ENCODE data around the gene PPP1R13B.

Gene PPP1R13B

DNA sequence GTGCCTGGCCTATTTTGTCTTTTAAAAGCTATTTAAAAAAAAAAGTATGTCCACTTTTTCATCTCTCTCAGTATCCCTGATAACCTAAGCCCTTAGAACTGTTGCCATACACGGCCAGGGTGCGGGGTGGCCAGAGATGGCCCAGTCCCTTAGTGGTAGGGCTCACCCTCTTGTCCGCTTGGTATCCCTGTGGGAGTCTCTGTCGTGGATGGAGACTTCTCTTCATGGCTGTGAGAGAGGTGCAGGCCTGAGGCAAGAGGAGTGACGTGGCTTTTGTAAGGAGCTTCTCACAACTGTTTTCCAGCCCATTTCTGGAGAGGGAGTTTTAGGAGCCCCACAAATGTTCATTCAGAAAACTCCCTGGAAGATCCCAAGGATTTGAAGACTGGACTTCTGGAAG is 158.9 kb downstream of the PPP1R13B start:
- H3K27me3 ChIP-seq (ENCODE audit: insufficient read depth, insufficient read length), result no peaks in the 10 kb centered on the region
- H3K9me3 ChIP-seq (ENCODE audit: insufficient read depth, low read length), result no peaks in the 10 kb centered on the region
- TF ChIP-seq SUZ12 (IDR thresholded peaks at IDR 0.05; ENCODE audit: extremely low read depth, insufficient read depth, insufficient read length) (no peak), ZNF274 (IDR thresholded peaks at IDR 0.05; ENCODE audit: low read depth, low read length) (no peak), YY1 (IDR thresholded peaks at IDR 0.05; ENCODE audit: insufficient read depth, insufficient read length) (no peak)
- H3K36me3 ChIP-seq (ENCODE audit: insufficient read depth, insufficient read length, low read length), result peaks cover 72% of the 10 kb centered on the region
- no peak overlapping the region for H3K9ac ChIP-seq (ENCODE audit: insufficient read length, low read depth)
- H3K4me1 ChIP-seq (ENCODE audit: insufficient read depth, insufficient read length), result peaks cover 4% of the 10 kb centered on the region
- DNase-seq (ENCODE audit: low read depth, low spot score), result no peak
- H3K4me3 ChIP-seq (ENCODE audit: insufficient read length, low read depth), result no peak overlapping the region

DNA sequence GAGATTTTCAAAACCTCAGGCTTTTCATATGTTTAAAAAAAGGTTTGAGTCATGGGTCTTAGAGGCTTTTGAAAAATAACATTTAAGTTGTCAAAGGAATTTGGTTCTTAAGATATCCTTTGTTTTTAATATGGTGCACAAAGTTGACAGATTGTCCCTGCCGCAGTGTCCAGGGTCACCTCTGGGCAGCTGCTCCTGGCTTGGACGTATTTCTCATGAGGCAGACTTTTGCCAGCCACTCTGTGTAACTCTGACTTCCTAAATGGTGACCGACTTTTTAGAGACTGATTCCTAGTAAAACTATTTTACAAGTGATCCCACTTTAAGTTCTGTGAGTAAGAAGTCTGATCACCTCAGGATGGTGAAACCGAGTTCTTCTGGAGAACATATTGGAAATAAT is 159.7 kb downstream of the PPP1R13B start:
- no peak for DNase-seq (ENCODE audit: low read depth, low spot score)
- Histone ChIP-seq H3K27me3 (ENCODE audit: insufficient read depth, insufficient read length) (no peaks in the 10 kb centered on the region), H3K4me1 (ENCODE audit: insufficient read depth, insufficient read length) (peaks cover 4% of the 10 kb centered on the region), H3K9ac (ENCODE audit: insufficient read length, low read depth) (no peak overlapping the region), H3K9me3 (ENCODE audit: insufficient read depth, low read length) (no peaks in the 10 kb centered on the region), H3K4me3 (ENCODE audit: insufficient read length, low read depth) (no peak overlapping the region), H3K36me3 (ENCODE audit: insufficient read depth, insufficient read length, low read length) (peaks cover 72% of the 10 kb centered on the region)
- TF ChIP-seq ZNF274 (IDR thresholded peaks at IDR 0.05; ENCODE audit: low read depth, low read length) (no peak), SUZ12 (IDR thresholded peaks at IDR 0.05; ENCODE audit: extremely low read depth, insufficient read depth, insufficient read length) (no peak), YY1 (IDR thresholded peaks at IDR 0.05; ENCODE audit: insufficient read depth, insufficient read length) (no peak)

DNA sequence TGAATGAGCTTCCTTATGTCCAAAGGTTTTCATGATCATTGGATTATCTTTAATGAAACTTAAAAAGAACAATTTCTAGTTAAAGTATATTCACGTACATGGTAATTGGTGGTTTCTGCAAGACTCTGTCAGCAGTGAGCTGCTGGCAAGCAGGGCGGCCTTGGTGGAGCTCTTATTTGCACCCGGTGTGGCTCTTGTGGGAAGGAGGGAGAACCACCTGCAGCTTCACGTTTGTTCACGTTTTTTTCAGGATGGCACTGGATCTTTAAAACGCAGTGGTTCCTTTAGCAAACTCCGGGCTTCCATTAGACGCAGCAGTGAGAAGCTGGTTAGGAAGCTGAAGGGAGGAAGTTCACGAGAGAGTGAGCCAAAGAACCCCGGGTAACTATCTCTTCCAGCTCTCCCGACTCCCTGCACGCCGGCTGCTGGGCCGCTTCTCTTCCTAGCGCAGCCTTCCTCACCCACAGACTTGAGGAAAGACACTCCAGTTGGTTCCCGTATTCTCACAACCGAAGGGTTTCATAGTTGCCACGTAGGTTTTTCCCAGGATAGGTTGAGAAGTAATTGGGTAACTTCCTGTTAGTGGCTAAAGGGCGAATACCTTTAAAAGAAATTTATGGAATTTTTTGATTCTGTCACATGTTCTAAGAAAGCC is 160.4 kb downstream of the PPP1R13B start:
- TF ChIP-seq ZNF274 (IDR thresholded peaks at IDR 0.05; ENCODE audit: low read depth, low read length), result no peak
- TF ChIP-seq YY1 (IDR thresholded peaks at IDR 0.05; ENCODE audit: insufficient read depth, insufficient read length), result no peak
- TF ChIP-seq SUZ12 (IDR thresholded peaks at IDR 0.05; ENCODE audit: extremely low read depth, insufficient read depth, insufficient read length), result no peak
- Histone ChIP-seq H3K4me1 (ENCODE audit: insufficient read depth, insufficient read length) (peaks cover 4% of the 10 kb centered on the region), H3K36me3 (ENCODE audit: insufficient read depth, insufficient read length, low read length) (peaks cover 68% of the 10 kb centered on the region), H3K9ac (ENCODE audit: insufficient read length, low read depth) (no peak overlapping the region), H3K4me3 (ENCODE audit: insufficient read length, low read depth) (no peak overlapping the region), H3K9me3 (ENCODE audit: insufficient read depth, low read length) (no peaks in the 10 kb centered on the region), H3K27me3 (ENCODE audit: insufficient read depth, insufficient read length) (no peaks in the 10 kb centered on the region)
- DNase-seq (ENCODE audit: low read depth, low spot score), result no peak

DNA sequence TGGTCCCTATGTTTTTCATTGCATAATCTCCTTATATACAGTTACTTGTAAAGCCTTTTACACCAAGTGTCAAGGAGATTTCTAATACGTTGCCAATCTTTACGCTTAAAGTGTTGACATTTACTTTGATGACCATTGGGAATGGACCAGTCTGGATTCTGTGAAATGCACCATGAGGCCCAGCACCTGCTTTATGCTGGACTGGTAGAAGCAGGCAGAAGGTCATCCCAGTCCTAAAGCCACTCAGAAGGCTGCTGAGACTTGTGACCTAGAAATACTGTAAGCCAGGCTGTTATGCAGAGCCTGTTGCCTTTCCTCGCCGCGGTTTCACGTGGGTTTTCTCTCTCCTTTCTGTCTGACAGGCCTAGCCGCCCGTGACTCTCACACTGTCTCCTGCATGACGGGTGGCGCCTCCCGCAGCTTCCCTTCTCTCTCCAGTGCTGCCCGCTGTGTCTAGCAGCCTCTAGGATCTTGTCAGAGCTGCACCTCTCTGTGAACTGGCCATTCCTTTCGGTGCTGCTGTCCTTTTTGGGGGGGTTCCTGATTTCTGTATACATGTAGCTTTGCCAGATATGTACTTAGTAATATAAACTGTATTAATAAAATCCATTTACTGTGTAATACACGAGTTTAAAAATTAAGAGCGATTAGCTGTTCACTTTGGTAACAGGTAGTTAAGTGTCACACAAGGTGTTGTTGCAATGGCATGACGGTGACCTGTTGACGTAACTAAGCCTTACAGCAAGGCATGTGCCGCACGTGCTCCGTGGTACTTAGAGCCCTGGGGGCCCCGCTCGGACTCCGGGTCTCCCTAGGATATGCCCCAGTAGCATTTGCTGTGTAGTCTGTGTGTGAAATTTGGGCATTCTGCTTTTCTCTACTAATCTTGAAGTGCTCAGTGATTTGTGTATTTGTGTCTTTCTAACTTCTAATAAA is 161.8 kb downstream of the PPP1R13B start:
- Histone ChIP-seq H3K4me3 (ENCODE audit: insufficient read length, low read depth) (no peak overlapping the region), H3K27me3 (ENCODE audit: insufficient read depth, insufficient read length) (no peaks in the 10 kb centered on the region), H3K4me1 (ENCODE audit: insufficient read depth, insufficient read length) (peaks cover 4% of the 10 kb centered on the region), H3K9me3 (ENCODE audit: insufficient read depth, low read length) (no peaks in the 10 kb centered on the region), H3K36me3 (ENCODE audit: insufficient read depth, insufficient read length, low read length) (peaks cover 76% of the 10 kb centered on the region), H3K9ac (ENCODE audit: insufficient read length, low read depth) (no peak overlapping the region)
- DNase-seq (ENCODE audit: low read depth, low spot score), result no peak
- TF ChIP-seq YY1 (IDR thresholded peaks at IDR 0.05; ENCODE audit: insufficient read depth, insufficient read length) (no peak), ZNF274 (IDR thresholded peaks at IDR 0.05; ENCODE audit: low read depth, low read length) (no peak), SUZ12 (IDR thresholded peaks at IDR 0.05; ENCODE audit: extremely low read depth, insufficient read depth, insufficient read length) (no peak)

DNA sequence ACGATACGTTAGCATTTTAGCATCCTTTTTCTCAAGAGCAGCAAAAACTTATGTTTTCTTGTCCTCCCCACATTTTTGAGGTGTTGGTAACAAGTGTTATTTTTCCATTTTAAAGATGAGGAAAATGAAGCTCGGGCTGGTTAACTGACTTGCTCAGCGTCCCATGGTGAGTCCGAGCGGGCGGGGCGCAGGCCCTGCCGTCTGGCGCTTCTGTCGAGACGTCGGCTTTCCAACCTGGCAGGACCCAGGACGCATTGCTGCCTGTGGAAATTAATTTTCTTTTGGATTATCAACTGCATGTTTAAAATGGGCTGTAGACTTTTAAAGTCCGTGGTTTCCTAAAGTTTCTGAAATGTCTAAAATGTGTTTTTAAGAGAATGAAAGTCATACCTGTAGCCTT is 162.5 kb downstream of the PPP1R13B start:
- Histone ChIP-seq H3K9ac (ENCODE audit: insufficient read length, low read depth) (no peak overlapping the region), H3K27me3 (ENCODE audit: insufficient read depth, insufficient read length) (no peaks in the 10 kb centered on the region), H3K9me3 (ENCODE audit: insufficient read depth, low read length) (no peaks in the 10 kb centered on the region), H3K36me3 (ENCODE audit: insufficient read depth, insufficient read length, low read length) (peaks cover 76% of the 10 kb centered on the region), H3K4me1 (ENCODE audit: insufficient read depth, insufficient read length) (peaks cover 4% of the 10 kb centered on the region), H3K4me3 (ENCODE audit: insufficient read length, low read depth) (no peak overlapping the region)
- no peak for DNase-seq (ENCODE audit: low read depth, low spot score)
- no peak for TF ChIP-seq SUZ12 (IDR thresholded peaks at IDR 0.05; ENCODE audit: extremely low read depth, insufficient read depth, insufficient read length)
- TF ChIP-seq YY1 (IDR thresholded peaks at IDR 0.05; ENCODE audit: insufficient read depth, insufficient read length), result no peak
- no peak for TF ChIP-seq ZNF274 (IDR thresholded peaks at IDR 0.05; ENCODE audit: low read depth, low read length)

DNA sequence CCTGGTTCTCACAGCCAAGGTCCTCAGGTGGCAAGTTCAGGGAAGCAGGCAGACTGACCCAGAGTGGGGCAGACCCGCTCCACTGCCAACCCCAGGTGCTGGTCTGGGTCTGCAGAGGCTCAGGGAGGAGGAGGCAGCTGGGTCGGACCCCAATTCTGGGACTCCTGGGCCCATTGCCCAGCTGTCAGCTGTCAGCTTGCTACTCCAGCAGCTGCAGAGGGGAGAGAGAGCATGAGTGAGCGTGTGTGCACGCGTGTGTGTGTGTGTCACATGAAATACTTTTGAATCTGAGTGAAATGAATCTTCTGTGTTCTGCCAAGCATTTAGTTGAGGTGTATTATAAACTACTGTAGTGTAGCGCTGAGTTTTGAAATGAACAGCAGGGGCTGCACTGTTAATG is 162.9 kb downstream of the PPP1R13B start:
- Histone ChIP-seq H3K4me1 (ENCODE audit: insufficient read depth, insufficient read length) (peaks cover 4% of the 10 kb centered on the region), H3K4me3 (ENCODE audit: insufficient read length, low read depth) (no peak overlapping the region), H3K27me3 (ENCODE audit: insufficient read depth, insufficient read length) (no peaks in the 10 kb centered on the region), H3K9ac (ENCODE audit: insufficient read length, low read depth) (no peak overlapping the region), H3K36me3 (ENCODE audit: insufficient read depth, insufficient read length, low read length) (peaks cover 80% of the 10 kb centered on the region), H3K9me3 (ENCODE audit: insufficient read depth, low read length) (no peaks in the 10 kb centered on the region)
- no peak for DNase-seq (ENCODE audit: low read depth, low spot score)
- TF ChIP-seq ZNF274 (IDR thresholded peaks at IDR 0.05; ENCODE audit: low read depth, low read length) (no peak), YY1 (IDR thresholded peaks at IDR 0.05; ENCODE audit: insufficient read depth, insufficient read length) (no peak), SUZ12 (IDR thresholded peaks at IDR 0.05; ENCODE audit: extremely low read depth, insufficient read depth, insufficient read length) (no peak)
